ENCODE data around the gene NRXN3.
"Not testable (repeated sequence)": the region's sequence is repeated elsewhere in the genome, so short reads cannot be mapped to it uniquely, and the experiment has no call there.

NRXN3 gene

GRCh38 chr14:78491048-78491447, 320.9 kb downstream of the NRXN3 start:
- no peak for DNase-seq (ENCODE audit: low spot score in 2 of 2)
- H3K36me3 ChIP-seq (replicated peaks), result no peaks in the 10 kb centered on the region
- H3K4me1 ChIP-seq, result no peaks in the 10 kb centered on the region
- no peak overlapping the region for H3K4me3 ChIP-seq
- no peaks in the 10 kb centered on the region for H3K9me3 ChIP-seq
- in situ Hi-C loops (cut with MboI; ENCODE audit: low sequenced_read_pairs), result no loop called here
- H3K27me3 ChIP-seq (ENCODE audit: low read depth), result no peaks in the 10 kb centered on the region

- Histone ChIP-seq H3K27me3 (ENCODE audit: low read depth) (no peaks in the 10 kb centered on the region), H3K4me3 (no peak overlapping the region), H3K36me3 (replicated peaks) (no peaks in the 10 kb centered on the region), H3K9me3 (no peaks in the 10 kb centered on the region), H3K4me1 (no peaks in the 10 kb centered on the region)
- DNase-seq (ENCODE audit: low spot score in 2 of 2), result no peak
- in situ Hi-C loops (cut with MboI; ENCODE audit: low sequenced_read_pairs), result no loop called here
These were observed 328.0 kb downstream of the NRXN3 start for GRCh38 chr14:78498062-78498595.

GRCh38 chr14:78501909-78502308, 331.7 kb downstream of the NRXN3 start:
- in situ Hi-C loops (cut with MboI; ENCODE audit: low sequenced_read_pairs), result no loop called here
- DNase-seq (ENCODE audit: low spot score in 2 of 2), result no peak
- Histone ChIP-seq H3K27me3 (ENCODE audit: low read depth) (no peaks in the 10 kb centered on the region), H3K36me3 (replicated peaks) (no peaks in the 10 kb centered on the region), H3K4me1 (no peaks in the 10 kb centered on the region), H3K9me3 (no peaks in the 10 kb centered on the region), H3K4me3 (no peak overlapping the region)

GRCh38 chr14:78508023-78508422, 337.9 kb downstream of the NRXN3 start:
- H3K36me3 ChIP-seq (replicated peaks), result no peaks in the 10 kb centered on the region
- no peaks in the 10 kb centered on the region for H3K9me3 ChIP-seq
- in situ Hi-C loops (cut with MboI; ENCODE audit: low sequenced_read_pairs), result no loop called here
- no peak for DNase-seq (ENCODE audit: low spot score in 2 of 2)
- no peak overlapping the region for H3K4me3 ChIP-seq
- no peaks in the 10 kb centered on the region for H3K4me1 ChIP-seq
- no peaks in the 10 kb centered on the region for H3K27me3 ChIP-seq (ENCODE audit: low read depth)

GRCh38 chr14:78509516-78509915, 339.3 kb downstream of the NRXN3 start:
- Histone ChIP-seq H3K9me3 (no peaks in the 10 kb centered on the region), H3K4me3 (no peak overlapping the region), H3K27me3 (ENCODE audit: low read depth) (no peaks in the 10 kb centered on the region), H3K36me3 (replicated peaks) (no peaks in the 10 kb centered on the region), H3K4me1 (no peaks in the 10 kb centered on the region)
- in situ Hi-C loops (cut with MboI; ENCODE audit: low sequenced_read_pairs), result no loop called here
- no peak for DNase-seq (ENCODE audit: low spot score in 2 of 2)

- H3K4me1 ChIP-seq, result no peaks in the 10 kb centered on the region
- H3K27me3 ChIP-seq (ENCODE audit: low read depth), result no peaks in the 10 kb centered on the region
- no peaks in the 10 kb centered on the region for H3K9me3 ChIP-seq
- in situ Hi-C loops (cut with MboI; ENCODE audit: low sequenced_read_pairs), result no loop called here
- H3K36me3 ChIP-seq (replicated peaks), result no peaks in the 10 kb centered on the region
- DNase-seq (ENCODE audit: low spot score in 2 of 2), result no peak
- no peak overlapping the region for H3K4me3 ChIP-seq
These were observed 341.8 kb downstream of the NRXN3 start for GRCh38 chr14:78512021-78512420.

- H3K27me3 ChIP-seq (ENCODE audit: low read depth), result no peaks in the 10 kb centered on the region
- in situ Hi-C loops (cut with MboI; ENCODE audit: low sequenced_read_pairs), result no loop called here
- DNase-seq (ENCODE audit: low spot score in 2 of 2), result peak; percentile 8 to 63
- H3K4me3 ChIP-seq, result no peak overlapping the region
- H3K4me1 ChIP-seq, result no peaks in the 10 kb centered on the region
- H3K9me3 ChIP-seq, result no peaks in the 10 kb centered on the region
- no peaks in the 10 kb centered on the region for H3K36me3 ChIP-seq (replicated peaks)
These were observed 349.7 kb downstream of the NRXN3 start for GRCh38 chr14:78519863-78520262.

GRCh38 chr14:78524196-78524595, 354.0 kb downstream of the NRXN3 start:
- DNase-seq (ENCODE audit: low spot score in 2 of 2), result no peak
- no peaks in the 10 kb centered on the region for H3K4me1 ChIP-seq
- no peaks in the 10 kb centered on the region for H3K9me3 ChIP-seq
- no peak overlapping the region for H3K4me3 ChIP-seq
- no peaks in the 10 kb centered on the region for H3K27me3 ChIP-seq (ENCODE audit: low read depth)
- H3K36me3 ChIP-seq (replicated peaks), result no peaks in the 10 kb centered on the region
- in situ Hi-C loops (cut with MboI; ENCODE audit: low sequenced_read_pairs), result no loop called here

GRCh38 chr14:78524766-78525165, 354.6 kb downstream of the NRXN3 start:
- in situ Hi-C loops (cut with MboI; ENCODE audit: low sequenced_read_pairs), result no loop called here
- no peak for DNase-seq (ENCODE audit: low spot score in 2 of 2)
- no peaks in the 10 kb centered on the region for H3K27me3 ChIP-seq (ENCODE audit: low read depth)
- H3K4me3 ChIP-seq, result no peak overlapping the region
- no peaks in the 10 kb centered on the region for H3K4me1 ChIP-seq
- no peaks in the 10 kb centered on the region for H3K9me3 ChIP-seq
- H3K36me3 ChIP-seq (replicated peaks), result no peaks in the 10 kb centered on the region

GRCh38 chr14:78530078-78530477, 359.9 kb downstream of the NRXN3 start:
- Histone ChIP-seq H3K9me3 (no peaks in the 10 kb centered on the region), H3K27me3 (ENCODE audit: low read depth) (no peaks in the 10 kb centered on the region), H3K36me3 (replicated peaks) (no peaks in the 10 kb centered on the region), H3K4me1 (no peaks in the 10 kb centered on the region), H3K4me3 (no peak overlapping the region)
- peak; percentile 7 to 54 for DNase-seq (ENCODE audit: low spot score in 2 of 2)
- in situ Hi-C loops (cut with MboI; ENCODE audit: low sequenced_read_pairs), result no loop called here

GRCh38 chr14:78534141-78534540, 364.0 kb downstream of the NRXN3 start:
- Histone ChIP-seq H3K9me3 (no peaks in the 10 kb centered on the region), H3K4me1 (no peaks in the 10 kb centered on the region), H3K4me3 (no peak overlapping the region), H3K36me3 (replicated peaks) (no peaks in the 10 kb centered on the region), H3K27me3 (ENCODE audit: low read depth) (no peaks in the 10 kb centered on the region)
- no peak for DNase-seq (ENCODE audit: low spot score in 2 of 2)
- in situ Hi-C loops (cut with MboI; ENCODE audit: low sequenced_read_pairs), result no loop called here

GRCh38 chr14:78535041-78535440, 364.9 kb downstream of the NRXN3 start:
- Histone ChIP-seq H3K9me3 (no peaks in the 10 kb centered on the region), H3K27me3 (ENCODE audit: low read depth) (no peaks in the 10 kb centered on the region), H3K36me3 (replicated peaks) (no peaks in the 10 kb centered on the region), H3K4me1 (no peaks in the 10 kb centered on the region), H3K4me3 (no peak overlapping the region)
- in situ Hi-C loops (cut with MboI; ENCODE audit: low sequenced_read_pairs), result no loop called here
- no peak for DNase-seq (ENCODE audit: low spot score in 2 of 2)

GRCh38 chr14:78541788-78542187, 371.6 kb downstream of the NRXN3 start:
- H3K9me3 ChIP-seq; H3K4me1 ChIP-seq; in situ Hi-C loops (cut with MboI; ENCODE audit: low sequenced_read_pairs); H3K4me3 ChIP-seq; DNase-seq (ENCODE audit: low spot score in 2 of 2); H3K27me3 ChIP-seq (ENCODE audit: low read depth); H3K36me3 ChIP-seq (replicated peaks): not testable (repeated sequence)

- in situ Hi-C loops (cut with MboI; ENCODE audit: low sequenced_read_pairs), result no loop called here
- DNase-seq (ENCODE audit: low spot score in 2 of 2), result no peak
- Histone ChIP-seq H3K36me3 (replicated peaks) (no peaks in the 10 kb centered on the region), H3K9me3 (no peaks in the 10 kb centered on the region), H3K27me3 (ENCODE audit: low read depth) (no peaks in the 10 kb centered on the region), H3K4me1 (no peaks in the 10 kb centered on the region), H3K4me3 (no peak overlapping the region)
These were observed 373.3 kb downstream of the NRXN3 start for GRCh38 chr14:78543433-78543832.

- no peak for DNase-seq (ENCODE audit: low spot score in 2 of 2)
- Histone ChIP-seq H3K4me1 (no peaks in the 10 kb centered on the region), H3K4me3 (no peak overlapping the region), H3K27me3 (ENCODE audit: low read depth) (no peaks in the 10 kb centered on the region), H3K9me3 (no peaks in the 10 kb centered on the region), H3K36me3 (replicated peaks) (no peaks in the 10 kb centered on the region)
- in situ Hi-C loops (cut with MboI; ENCODE audit: low sequenced_read_pairs), result no loop called here
These were observed 390.9 kb downstream of the NRXN3 start for GRCh38 chr14:78561074-78561473.
